ENCODE measurements around the gene SMIM5.

SMIM5 gene

DNA sequence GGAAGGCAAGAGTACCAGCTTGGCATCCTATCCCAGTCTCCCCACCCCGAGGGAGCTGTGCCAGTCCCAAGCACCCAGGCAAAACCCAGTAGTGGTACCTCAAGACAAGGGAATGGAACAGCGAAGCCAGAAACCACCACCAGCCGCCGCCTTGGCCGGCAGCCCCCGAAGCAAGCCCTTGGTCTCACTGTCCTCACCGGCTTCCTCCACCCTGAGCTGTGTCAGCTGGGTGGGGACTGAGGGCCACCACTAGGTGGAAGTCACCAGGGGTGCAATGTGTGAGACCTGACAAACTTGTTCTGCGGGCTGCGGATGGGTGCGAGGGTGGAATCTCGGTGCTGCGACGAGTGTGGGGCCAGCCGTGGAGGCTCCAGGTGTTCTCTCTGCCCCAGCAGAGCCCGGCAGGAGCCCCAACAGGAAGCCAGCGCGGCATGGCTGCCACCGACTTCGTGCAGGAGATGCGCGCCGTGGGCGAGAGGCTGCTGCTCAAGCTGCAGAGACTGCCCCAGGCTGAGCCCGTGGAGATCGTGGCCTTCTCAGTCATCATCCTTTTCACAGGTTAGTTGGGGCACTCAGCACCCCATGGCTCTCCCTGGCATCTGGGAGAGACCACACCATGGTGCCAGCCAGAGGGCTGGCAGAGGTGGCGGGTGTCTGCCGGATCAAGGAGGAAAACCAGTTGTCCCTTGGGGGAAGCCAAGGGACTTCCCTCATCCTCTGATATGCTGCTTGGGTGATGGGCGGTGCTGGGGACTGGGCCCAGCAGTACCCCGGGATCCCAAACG lies 6.7 kb downstream of the SMIM5 start:
- TF ChIP-seq, protein P1, sequence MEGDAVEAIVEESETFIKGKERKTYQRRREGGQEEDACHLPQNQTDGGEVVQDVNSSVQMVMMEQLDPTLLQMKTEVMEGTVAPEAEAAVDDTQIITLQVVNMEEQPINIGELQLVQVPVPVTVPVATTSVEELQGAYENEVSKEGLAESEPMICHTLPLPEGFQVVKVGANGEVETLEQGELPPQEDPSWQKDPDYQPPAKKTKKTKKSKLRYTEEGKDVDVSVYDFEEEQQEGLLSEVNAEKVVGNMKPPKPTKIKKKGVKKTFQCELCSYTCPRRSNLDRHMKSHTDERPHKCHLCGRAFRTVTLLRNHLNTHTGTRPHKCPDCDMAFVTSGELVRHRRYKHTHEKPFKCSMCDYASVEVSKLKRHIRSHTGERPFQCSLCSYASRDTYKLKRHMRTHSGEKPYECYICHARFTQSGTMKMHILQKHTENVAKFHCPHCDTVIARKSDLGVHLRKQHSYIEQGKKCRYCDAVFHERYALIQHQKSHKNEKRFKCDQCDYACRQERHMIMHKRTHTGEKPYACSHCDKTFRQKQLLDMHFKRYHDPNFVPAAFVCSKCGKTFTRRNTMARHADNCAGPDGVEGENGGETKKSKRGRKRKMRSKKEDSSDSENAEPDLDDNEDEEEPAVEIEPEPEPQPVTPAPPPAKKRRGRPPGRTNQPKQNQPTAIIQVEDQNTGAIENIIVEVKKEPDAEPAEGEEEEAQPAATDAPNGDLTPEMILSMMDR (IDR thresholded peaks at IDR 0.05; ENCODE audit: borderline replicate concordance, insufficient read depth, low read depth, low read length), result no peak
- no peak overlapping the region for H3K4me3 ChIP-seq (ENCODE audit: low read depth, low read length)

- no peak overlapping the region for H3K4me3 ChIP-seq (ENCODE audit: low read depth, low read length)
- TF ChIP-seq, protein P1 (IDR thresholded peaks at IDR 0.05; ENCODE audit: borderline replicate concordance, insufficient read depth, low read depth, low read length), result no peak
Measured at GRCh38 chr17:75640556-75641119, 7.4 kb downstream of the SMIM5 start.

DNA sequence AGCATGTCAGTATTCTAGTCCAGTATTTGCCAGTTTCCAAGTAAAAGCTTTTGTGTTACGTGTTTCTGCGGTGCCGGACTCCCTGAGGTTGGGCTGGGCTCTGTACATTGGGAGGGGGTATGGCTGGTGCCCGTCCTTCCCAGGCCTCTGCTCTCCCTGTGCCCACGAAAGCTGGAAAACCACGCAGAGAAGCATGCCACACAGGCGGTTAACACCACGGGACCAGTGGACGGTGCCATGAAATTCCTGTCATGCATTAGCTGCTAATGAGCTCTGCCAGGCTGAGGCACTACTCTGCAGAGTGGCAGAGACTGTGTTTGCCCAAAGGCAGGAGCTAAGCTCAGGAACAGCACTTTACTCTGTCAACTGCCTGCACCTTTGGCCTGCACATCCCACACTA lies 8.1 kb downstream of the SMIM5 start:
- TF ChIP-seq, protein P1 (IDR thresholded peaks at IDR 0.05; ENCODE audit: borderline replicate concordance, insufficient read depth, low read depth, low read length), result no peak
- no peak overlapping the region for H3K4me3 ChIP-seq (ENCODE audit: low read depth, low read length)

DNA sequence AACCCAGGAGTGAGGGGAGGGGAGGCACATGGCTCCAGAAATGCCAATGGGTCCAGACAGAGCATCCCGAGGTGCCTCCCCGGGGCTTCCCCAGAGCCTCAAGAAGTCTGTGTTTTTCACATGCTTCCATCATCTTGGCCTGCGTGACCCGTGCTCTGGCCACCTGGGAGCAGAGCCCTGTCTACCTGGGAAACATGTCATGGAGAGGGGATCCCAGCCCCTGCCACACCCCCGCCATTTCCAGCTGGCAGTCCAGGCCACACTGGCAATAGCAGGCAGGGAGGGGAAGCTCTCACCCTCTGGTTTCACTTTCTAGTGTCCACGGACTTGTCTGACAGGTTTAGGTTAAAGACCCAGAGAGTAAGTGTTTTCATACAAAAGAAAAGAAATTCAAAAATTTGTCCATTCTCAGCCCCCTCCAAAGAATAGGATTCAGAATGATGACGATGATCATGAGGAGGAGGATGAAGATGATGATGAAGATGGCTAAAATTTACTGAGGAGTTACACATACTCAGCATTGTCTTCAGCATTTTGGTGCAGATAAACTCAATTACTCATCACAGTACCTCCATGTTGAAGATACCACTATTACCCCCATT lies 9.0 kb downstream of the SMIM5 start:
- H3K4me3 ChIP-seq (ENCODE audit: low read depth, low read length), result no peak overlapping the region
- TF ChIP-seq, protein P1 (IDR thresholded peaks at IDR 0.05; ENCODE audit: borderline replicate concordance, insufficient read depth, low read depth, low read length), result no peak

DNA sequence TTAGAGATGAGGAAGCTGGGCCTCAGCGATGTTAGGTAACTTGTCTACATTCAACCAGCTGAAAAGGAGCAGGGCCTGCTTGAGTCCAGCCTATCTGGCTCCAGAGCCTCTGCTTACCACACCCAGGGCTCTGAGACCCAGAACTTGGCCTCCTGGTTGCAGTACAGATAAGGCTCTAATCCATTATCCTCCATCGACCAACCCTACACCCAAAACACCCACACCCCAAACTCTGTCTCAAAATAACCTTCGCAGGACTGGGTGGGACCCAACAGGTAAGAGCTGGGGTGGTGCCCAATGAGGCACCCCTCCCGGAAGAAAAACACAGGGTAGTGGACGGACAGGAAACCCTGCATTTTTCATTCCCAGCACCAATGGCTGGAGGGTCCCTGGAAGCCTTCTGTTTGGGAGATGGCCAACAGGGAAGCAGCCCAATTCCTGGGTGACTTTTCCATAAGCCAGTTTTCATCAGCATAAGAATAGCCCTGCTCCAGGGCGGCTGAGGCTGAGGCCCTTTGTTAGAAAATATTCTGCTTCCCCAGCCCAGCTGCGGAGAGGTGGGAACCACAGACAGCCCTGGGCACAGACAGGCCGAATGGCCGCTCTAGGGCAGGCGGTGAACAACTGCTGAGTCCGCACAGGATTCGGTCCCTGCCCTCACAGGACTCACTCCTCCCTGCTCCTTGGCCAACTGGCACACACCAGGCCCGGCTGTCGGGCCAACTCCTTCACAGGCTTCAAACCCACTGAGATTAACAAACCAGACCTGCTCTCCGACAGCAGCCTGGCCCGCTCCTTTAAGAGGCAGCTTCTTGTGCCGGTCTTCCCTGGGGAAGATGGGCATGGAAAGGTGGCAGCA lies 9.8 kb downstream of the SMIM5 start:
- H3K4me3 ChIP-seq (ENCODE audit: low read depth, low read length), result no peak overlapping the region
- TF ChIP-seq, protein P1 (IDR thresholded peaks at IDR 0.05; ENCODE audit: borderline replicate concordance, insufficient read depth, low read depth, low read length), result no peak

- no peak overlapping the region for H3K4me3 ChIP-seq (ENCODE audit: low read depth, low read length)
- TF ChIP-seq, protein P1 (IDR thresholded peaks at IDR 0.05; ENCODE audit: borderline replicate concordance, insufficient read depth, low read depth, low read length), result no peak
Measured at GRCh38 chr17:75643643-75644017, 10.4 kb downstream of the SMIM5 start.

Data from GM12875 (cell line).